Hematopoietic multipotent progenitor cell treated with erythropoietin and hydrocortisone succinate and interleukin-3 and kit ligand, for 15 days (in vitro differentiated cells): Measurements from ENCODE around the gene SPRY2.

Experiments used
- DNase-seq: peaks from one replicate; pipeline ENCODE4 v3.0.0-alpha.2; 2015; ENCODE audit warnings: low spot score

SPRY2 gene

GRCh38 chr13:80313668-80314256, 27.2 kb downstream of the SPRY2 start:
- DNase-seq = no peak

GRCh38 chr13:80312967-80313366, 28.0 kb downstream of the SPRY2 start:
- DNase-seq = no peak

- DNase-seq = no peak
Measured at GRCh38 chr13:80312012-80312704, 28.8 kb downstream of the SPRY2 start.

- DNase-seq = no peak
Measured at GRCh38 chr13:80309926-80310325, 31.0 kb downstream of the SPRY2 start.

GRCh38 chr13:80307401-80307987, 33.4 kb downstream of the SPRY2 start:
- no peak for DNase-seq

GRCh38 chr13:80306337-80306972, 34.5 kb downstream of the SPRY2 start:
- DNase-seq = no peak

GRCh38 chr13:80305737-80306136, 35.2 kb downstream of the SPRY2 start:
- no peak for DNase-seq

- DNase-seq = no peak
Measured at GRCh38 chr13:80303225-80303811, 37.6 kb downstream of the SPRY2 start.

GRCh38 chr13:80299046-80299445, 41.9 kb downstream of the SPRY2 start:
- no peak for DNase-seq

GRCh38 chr13:80297503-80297902, 43.4 kb downstream of the SPRY2 start:
- no peak for DNase-seq

- DNase-seq = no peak
Measured at GRCh38 chr13:80297094-80297493, 43.8 kb downstream of the SPRY2 start.

- DNase-seq = no peak
Measured at GRCh38 chr13:80296638-80297037, 44.3 kb downstream of the SPRY2 start.

GRCh38 chr13:80290591-80290990, 50.3 kb downstream of the SPRY2 start:
- no peak for DNase-seq
